Gastroesophageal sphincter (tissue), 4 donors: ENCODE measurements around the gene HS2ST1. TPM values are rescaled to one million over a fixed set of nuclear protein-coding genes. Genes with fewer than 3 reads are reported as not detected.

Experiments used
- ATAC-seq: fragments of 150-250 bp; one replicate; pipeline ENCODE4 v1.9.1; 2016; ENCODE audit warnings: mild to moderate bottlenecking, moderate library complexity
- H3K27ac ChIP-seq, 4 donors: fragments of 200-600 bp; sonication (generic) in 3 of 4; 1 replicate in 3 of 4; 2 replicates in 1 of 4; pipeline ENCODE4 v1.5.1; 2016 to 2019
- H3K27me3 ChIP-seq: fragments of 200-600 bp; sonication (generic); one replicate; pipeline ENCODE4 v1.5.1; 2019
- H3K36me3 ChIP-seq, 2 donors: fragments of 200-600 bp; sonication (generic); one replicate each; pipeline ENCODE4 v1.5.1; 2019; ENCODE audit warnings: control low read depth in 1 of 2
- H3K4me1 ChIP-seq, 3 donors: fragments of 200-600 bp; sonication (generic); 1 replicate in 2 of 3; 2 replicates in 1 of 3; pipeline ENCODE4 v1.5.1; 2016 to 2019; ENCODE audit warnings: control low read depth in 2 of 3
- H3K4me3 ChIP-seq, 2 donors: fragments of 200-600 bp; sonication (generic); one replicate each; pipeline ENCODE4 v1.5.1; 2019; ENCODE audit warnings: mild to moderate bottlenecking in 1 of 2, moderate library complexity in 1 of 2
- H3K9me3 ChIP-seq, 3 donors: fragments of 200-600 bp; sonication (generic); one replicate each; pipeline ENCODE4 v1.5.1; 2017 to 2019; ENCODE audit warnings: control low read depth in 2 of 3
- EP300 ChIP-seq: sonication (generic); formaldehyde crosslinking; IDR thresholded peaks from one replicate; pipeline ENCODE4 v1.6.1; 2017; ENCODE audit warnings: antibody characterized with exemption, mild to moderate bottlenecking
- POLR2A ChIP-seq, 2 donors: fragments of 450-650 bp; IDR thresholded peaks; one replicate each; pipeline ENCODE4 v1.6.1; 2017; ENCODE audit warnings: antibody characterized with exemption in 2 of 2, mild to moderate bottlenecking in 2 of 2, moderate library complexity in 1 of 2
- POLR2AphosphoS5 ChIP-seq: sonication (generic); formaldehyde crosslinking; IDR thresholded peaks from one replicate; pipeline ENCODE4 v1.6.1; 2017; ENCODE audit warnings: antibody characterized with exemption
- WGBS, 2 donors: methylation state at CpG; one replicate each; pipeline ENCODE4 v1.1.5; 2018; ENCODE audit warnings: low coverage in 1 of 2; 5-methylcytosine and 5-hydroxymethylcytosine counted together
- total RNA-seq, 4 donors: library from RNA; depleted of rRNA; stranded (reverse); fragments of >200 nt; gene quantifications; one replicate each; pipeline ENCODE4 v1.1.0, GENCODE V29; 2016
- TF ChIP-seq, protein P1 (sequence below), 4 experiments: fragments of 200-600 bp in 2 of 4; fragments of 450-650 bp in 2 of 4; sonication (generic) in 1 of 4; IDR thresholded peaks; one replicate each; pipeline ENCODE4 v1.5.1; 2017 to 2019; ENCODE audit warnings: antibody characterized with exemption in 4 of 4, mild to moderate bottlenecking in 2 of 4, moderate library complexity in 2 of 4

The HS2ST1 gene
- total RNA-seq, 4 donors from 2014 or later = 10.3 to 17.0 (median 11.7) TPM

DNA sequence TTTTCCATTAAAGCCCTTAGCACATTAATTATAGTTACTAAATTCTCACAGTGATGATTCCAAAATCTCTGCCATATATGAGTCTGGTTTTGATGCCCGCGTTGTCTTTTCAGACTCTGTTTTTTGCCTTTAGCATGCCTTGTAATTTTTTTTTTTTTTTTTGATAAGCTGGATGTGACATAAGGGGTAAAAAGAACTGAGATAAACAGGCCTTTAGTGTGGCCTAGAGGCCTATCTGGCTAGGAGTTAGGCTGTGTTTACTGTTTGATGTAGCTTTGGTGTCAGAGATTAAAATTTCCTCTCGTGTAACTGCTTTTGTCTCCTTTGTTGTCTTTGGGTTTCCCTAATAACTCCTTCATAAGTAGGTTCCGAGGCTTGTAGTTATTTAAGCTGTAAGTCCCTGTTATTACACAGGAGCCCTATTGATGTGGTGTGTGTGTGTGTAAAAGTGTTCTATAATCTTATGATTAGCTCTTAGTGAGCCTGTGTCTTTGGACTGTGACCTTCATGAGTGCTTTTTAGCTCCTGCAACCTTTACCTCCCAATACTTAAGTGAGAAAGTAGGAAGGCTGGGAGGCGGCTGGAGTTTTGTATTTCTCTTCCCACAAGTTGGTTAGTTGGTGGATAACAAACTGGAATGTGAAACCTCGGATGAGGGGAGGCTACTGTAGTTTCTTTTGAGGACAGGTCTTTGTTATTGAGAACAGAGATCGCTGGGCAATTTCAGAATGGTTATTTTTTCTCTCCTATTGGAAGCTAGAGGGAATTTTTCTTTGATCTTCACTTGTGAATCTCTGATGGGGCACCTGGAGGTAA, 19.3 kb downstream of the HS2ST1 start:
- no peaks in the 10 kb centered on the region for H3K9me3 ChIP-seq
- H3K4me3 ChIP-seq = no peak overlapping the region
- TF ChIP-seq EP300 (no peak), POLR2A (IDR thresholded peaks at IDR 0.05) (no peak), POLR2AphosphoS5 (no peak)
- TF ChIP-seq, protein P1, sequence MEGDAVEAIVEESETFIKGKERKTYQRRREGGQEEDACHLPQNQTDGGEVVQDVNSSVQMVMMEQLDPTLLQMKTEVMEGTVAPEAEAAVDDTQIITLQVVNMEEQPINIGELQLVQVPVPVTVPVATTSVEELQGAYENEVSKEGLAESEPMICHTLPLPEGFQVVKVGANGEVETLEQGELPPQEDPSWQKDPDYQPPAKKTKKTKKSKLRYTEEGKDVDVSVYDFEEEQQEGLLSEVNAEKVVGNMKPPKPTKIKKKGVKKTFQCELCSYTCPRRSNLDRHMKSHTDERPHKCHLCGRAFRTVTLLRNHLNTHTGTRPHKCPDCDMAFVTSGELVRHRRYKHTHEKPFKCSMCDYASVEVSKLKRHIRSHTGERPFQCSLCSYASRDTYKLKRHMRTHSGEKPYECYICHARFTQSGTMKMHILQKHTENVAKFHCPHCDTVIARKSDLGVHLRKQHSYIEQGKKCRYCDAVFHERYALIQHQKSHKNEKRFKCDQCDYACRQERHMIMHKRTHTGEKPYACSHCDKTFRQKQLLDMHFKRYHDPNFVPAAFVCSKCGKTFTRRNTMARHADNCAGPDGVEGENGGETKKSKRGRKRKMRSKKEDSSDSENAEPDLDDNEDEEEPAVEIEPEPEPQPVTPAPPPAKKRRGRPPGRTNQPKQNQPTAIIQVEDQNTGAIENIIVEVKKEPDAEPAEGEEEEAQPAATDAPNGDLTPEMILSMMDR (IDR thresholded peaks at IDR 0.05) = no peak
- WGBS, 2 donors = 63 to 81% methylated on average over 5 to 7 of the region's 7 CpGs
- H3K27ac ChIP-seq = no peak overlapping the region
- no peaks in the 10 kb centered on the region for H3K36me3 ChIP-seq
- H3K27me3 ChIP-seq = no peaks in the 10 kb centered on the region
- no peak for ATAC-seq
- H3K4me1 ChIP-seq = no peaks in the 10 kb centered on the region

GRCh38 chr1:86938450-86938849, 24.0 kb downstream of the HS2ST1 start:
- no peaks in the 10 kb centered on the region for H3K9me3 ChIP-seq
- H3K4me1 ChIP-seq = peaks cover 0 to 15% (median 0%) of the 10 kb centered on the region in 3 donors
- no peak overlapping the region for H3K4me3 ChIP-seq
- no peak overlapping the region for H3K27ac ChIP-seq
- H3K27me3 ChIP-seq = no peaks in the 10 kb centered on the region
- no peaks in the 10 kb centered on the region for H3K36me3 ChIP-seq
- ATAC-seq = no peak
- WGBS, 2 donors = 36% methylated on average over 1 of the region's 1 CpG; no CpG with 5 or more reads in 1 of the 2 donors
- TF ChIP-seq, protein P1 (IDR thresholded peaks at IDR 0.05) = no peak
- TF ChIP-seq EP300 (no peak), POLR2A (IDR thresholded peaks at IDR 0.05) (no peak), POLR2AphosphoS5 (no peak)

DNA sequence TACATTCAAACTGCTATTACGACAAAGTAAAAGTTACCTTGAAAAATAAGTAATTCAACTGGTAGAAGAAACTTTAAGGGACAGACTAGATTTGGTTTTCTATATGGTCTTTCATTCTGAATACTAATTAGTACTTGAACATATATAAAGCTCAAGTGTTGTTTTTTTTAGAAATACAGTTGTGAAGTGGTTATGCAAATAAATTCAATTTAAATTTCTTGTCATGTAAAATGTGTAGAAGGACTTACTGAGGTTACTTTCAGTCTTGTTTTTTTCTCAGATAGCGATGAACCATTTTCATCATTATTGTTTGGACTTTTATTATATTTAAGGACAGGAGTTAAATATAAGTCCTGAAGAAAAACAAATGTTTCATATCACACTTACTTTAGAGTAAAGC, 24.4 kb downstream of the HS2ST1 start:
- H3K36me3 ChIP-seq = no peaks in the 10 kb centered on the region
- 92 to 100% methylated on average over 2 of the region's 2 CpGs for WGBS, 2 donors
- H3K4me1 ChIP-seq = peaks cover 0 to 15% (median 0%) of the 10 kb centered on the region in 3 donors
- H3K9me3 ChIP-seq = no peaks in the 10 kb centered on the region
- TF ChIP-seq POLR2A (IDR thresholded peaks at IDR 0.05) = no peak
- no peak for TF ChIP-seq POLR2AphosphoS5
- TF ChIP-seq EP300 = no peak
- TF ChIP-seq, protein P1 (IDR thresholded peaks at IDR 0.05) = no peak
- no peak overlapping the region for H3K27ac ChIP-seq
- no peaks in the 10 kb centered on the region for H3K27me3 ChIP-seq
- H3K4me3 ChIP-seq = no peak overlapping the region
- ATAC-seq = no peak

DNA sequence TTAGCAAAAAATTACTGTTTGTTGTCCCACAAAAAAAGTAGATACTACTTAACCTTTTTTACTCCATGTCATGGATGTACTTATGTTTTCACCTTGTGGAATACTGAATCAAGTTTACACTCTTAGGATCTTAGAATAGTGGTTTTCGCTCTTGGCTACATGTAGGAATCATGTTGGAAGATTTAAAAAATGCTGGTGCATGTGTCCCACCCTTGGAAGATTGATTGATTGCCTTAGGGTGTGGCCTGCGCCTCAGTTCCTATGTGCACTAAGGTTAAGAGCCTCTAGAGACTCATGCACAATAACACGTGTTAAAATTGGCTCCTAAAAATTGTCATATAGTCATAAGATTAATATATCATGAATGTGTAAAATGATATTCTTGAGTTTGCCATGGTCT, 25.0 kb downstream of the HS2ST1 start:
- Histone ChIP-seq H3K4me3 (no peak overlapping the region), H3K9me3 (no peaks in the 10 kb centered on the region), H3K4me1 (peaks cover 0 to 15% (median 0%) of the 10 kb centered on the region in 3 donors), H3K27me3 (no peaks in the 10 kb centered on the region), H3K27ac (no peak overlapping the region), H3K36me3 (no peaks in the 10 kb centered on the region)
- no peak for ATAC-seq
- TF ChIP-seq POLR2A (IDR thresholded peaks at IDR 0.05) (no peak), POLR2AphosphoS5 (no peak), EP300 (no peak)
- TF ChIP-seq, protein P1 (IDR thresholded peaks at IDR 0.05) = no peak
- 83% methylated on average over 3 of the region's 3 CpGs; no CpG with 5 or more reads in 1 of the 2 donors for WGBS, 2 donors

DNA sequence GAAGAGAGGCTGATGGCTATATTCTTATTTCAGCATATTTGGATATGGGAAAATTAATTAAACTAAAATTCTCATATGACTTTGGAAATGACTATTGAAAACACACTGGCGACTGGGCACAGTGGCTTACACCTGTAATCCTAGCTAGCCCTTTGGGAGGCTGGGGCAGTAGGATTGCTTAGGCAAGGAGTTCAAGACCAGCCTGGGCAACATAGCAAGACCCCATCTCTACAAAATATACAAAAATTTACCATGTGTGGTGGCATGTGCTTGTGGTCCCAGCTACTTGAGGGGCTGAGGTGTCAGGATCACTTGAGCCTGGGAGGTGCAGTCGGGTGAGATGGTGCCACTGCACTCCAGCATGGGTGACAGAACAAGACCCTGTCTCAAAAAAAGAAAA, 26.2 kb downstream of the HS2ST1 start:
- H3K4me1 ChIP-seq = peaks cover 0 to 15% (median 0%) of the 10 kb centered on the region in 3 donors
- H3K27ac ChIP-seq = no peak overlapping the region
- H3K4me3 ChIP-seq = no peak overlapping the region
- 100% methylated on average over 2 of the region's 2 CpGs for WGBS, 2 donors
- no peaks in the 10 kb centered on the region for H3K27me3 ChIP-seq
- ATAC-seq = no peak
- no peaks in the 10 kb centered on the region for H3K36me3 ChIP-seq
- H3K9me3 ChIP-seq = no peaks in the 10 kb centered on the region
- TF ChIP-seq POLR2AphosphoS5 (no peak), POLR2A (IDR thresholded peaks at IDR 0.05) (no peak), EP300 (no peak)
- TF ChIP-seq, protein P1 (IDR thresholded peaks at IDR 0.05) = no peak
